GM03348 (cell line): ENCODE measurements around the gene STK32B.

ENCODE experiments used
- DNase-seq: peaks from one replicate; pipeline ENCODE4 v3.0.0; 2012; ENCODE audit warnings: low spot score

The STK32B gene

GRCh38 chr4:5532100-5532499 lies 480.8 kb downstream of the STK32B start:
- DNase-seq: no peak

GRCh38 chr4:5539584-5539983 lies 488.3 kb downstream of the STK32B start:
- no peak for DNase-seq

- no peak for DNase-seq
Measured at GRCh38 chr4:5541169-5541568, 489.9 kb downstream of the STK32B start.

- no peak for DNase-seq
Measured at GRCh38 chr4:5543681-5544080, 492.4 kb downstream of the STK32B start.

GRCh38 chr4:5544762-5545161 lies 493.5 kb downstream of the STK32B start:
- DNase-seq: no peak

- DNase-seq: no peak
Measured at GRCh38 chr4:5545271-5545670, 494.0 kb downstream of the STK32B start.

GRCh38 chr4:5547651-5548249 lies 496.5 kb downstream of the STK32B start:
- DNase-seq: no peak
